GM18498 (cell line): ENCODE measurements around the gene SLIT2.

Experiments
- ATAC-seq: cut with Tn5 transposase; IDR thresholded peaks from one replicate; pipeline ENCODE4 v1.9.1; 2021; ENCODE audit warnings: mild to moderate bottlenecking, moderate library complexity; ENCODE audit not compliant: unreplicated experiment

The SLIT2 gene

DNA sequence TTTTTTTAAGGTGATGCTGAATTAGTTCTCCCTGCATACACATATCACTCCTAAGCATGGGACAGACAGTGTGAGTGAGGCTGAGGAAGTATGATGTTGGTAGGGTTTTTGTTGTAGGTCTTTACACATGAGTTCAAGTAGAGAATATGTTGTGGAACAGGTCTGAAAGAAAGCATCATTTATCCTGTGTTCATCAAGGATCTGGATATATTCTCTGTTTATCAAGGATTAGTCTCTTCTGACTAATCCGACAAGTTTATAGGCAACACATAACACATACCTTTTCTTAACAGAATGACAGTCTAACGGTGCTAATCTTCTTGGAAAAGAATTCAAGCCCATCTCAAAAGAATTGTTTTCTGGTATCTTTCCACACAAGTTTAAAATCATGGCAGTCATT lies 10.5 kb downstream of the SLIT2 start:
- ATAC-seq: no peak

DNA sequence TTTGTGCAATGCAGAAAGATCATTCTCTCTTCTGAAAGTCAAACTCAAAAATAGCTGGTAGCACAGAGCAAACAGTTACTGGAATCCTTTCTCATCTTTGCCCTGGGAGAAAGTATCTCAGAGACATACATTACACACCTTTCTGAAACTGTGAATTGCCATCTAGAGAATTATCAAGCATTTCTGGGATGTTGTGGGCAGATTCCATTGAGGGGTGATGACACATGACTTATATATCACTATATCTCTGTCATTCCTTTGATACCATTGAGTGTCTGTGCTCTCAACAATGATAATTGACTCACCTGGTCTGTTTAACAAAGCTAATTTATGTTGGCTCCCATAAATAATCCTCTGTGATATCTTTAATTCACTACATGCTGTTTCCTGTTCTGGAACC lies 13.0 kb downstream of the SLIT2 start:
- ATAC-seq: no peak

DNA sequence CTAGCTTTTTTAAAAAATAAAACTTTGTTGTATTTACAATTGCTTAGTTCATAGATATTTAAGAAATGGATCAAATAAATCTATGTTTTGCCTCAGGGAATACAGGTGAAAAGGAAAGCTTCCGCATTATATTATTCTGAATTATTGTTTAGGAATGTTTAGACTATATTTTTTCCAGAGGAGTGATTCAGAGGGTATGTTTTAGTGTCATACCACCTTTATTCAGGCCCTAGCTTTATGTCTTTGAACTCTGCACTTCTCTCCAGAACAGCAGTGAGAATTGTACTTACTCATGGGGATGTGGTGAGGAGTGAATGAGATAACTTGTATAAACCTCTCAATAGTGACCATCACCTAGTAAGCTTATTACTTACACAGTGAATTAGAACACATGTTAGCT lies 14.0 kb downstream of the SLIT2 start:
- ATAC-seq: no peak

DNA sequence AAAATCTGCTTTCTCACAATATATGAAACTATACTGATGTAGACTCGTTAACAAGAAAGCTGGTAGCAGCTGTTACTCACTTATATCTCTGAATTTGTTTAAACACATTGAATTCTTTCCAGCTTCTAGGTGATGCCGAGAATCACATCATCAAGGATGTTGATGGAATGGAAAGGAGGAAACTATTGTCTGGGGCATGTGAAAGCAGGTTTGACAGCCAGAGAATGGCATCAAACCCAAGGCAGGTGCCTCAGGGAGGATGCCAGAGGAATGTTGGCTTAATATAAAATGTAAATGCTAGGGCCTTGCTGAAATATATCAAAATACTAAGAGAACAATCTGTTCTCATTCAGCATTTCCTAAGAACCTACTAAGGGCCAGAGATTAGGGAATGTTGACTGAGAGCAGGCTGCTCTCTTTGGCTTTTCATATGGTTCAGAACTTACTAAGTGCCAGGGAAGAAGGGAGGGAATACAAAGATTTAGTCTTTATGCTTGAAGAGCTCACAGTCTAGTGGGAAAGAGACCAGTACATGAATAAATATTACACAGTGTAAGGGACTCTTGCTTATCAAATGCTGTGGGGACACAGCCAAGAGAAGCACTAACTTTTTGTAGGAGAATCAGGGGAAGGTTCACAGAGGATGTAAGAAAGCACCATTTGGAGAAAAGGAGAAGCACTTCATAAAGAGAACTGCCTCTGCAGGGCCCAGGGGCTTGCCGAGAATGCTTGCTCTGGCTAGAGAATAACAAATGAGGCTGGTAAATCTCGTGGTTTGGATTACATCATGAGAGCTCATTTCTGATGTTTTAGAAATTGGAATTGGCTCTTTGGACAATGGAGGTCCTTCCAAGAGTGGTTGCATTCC lies 14.7 kb downstream of the SLIT2 start:
- no peak for ATAC-seq

DNA sequence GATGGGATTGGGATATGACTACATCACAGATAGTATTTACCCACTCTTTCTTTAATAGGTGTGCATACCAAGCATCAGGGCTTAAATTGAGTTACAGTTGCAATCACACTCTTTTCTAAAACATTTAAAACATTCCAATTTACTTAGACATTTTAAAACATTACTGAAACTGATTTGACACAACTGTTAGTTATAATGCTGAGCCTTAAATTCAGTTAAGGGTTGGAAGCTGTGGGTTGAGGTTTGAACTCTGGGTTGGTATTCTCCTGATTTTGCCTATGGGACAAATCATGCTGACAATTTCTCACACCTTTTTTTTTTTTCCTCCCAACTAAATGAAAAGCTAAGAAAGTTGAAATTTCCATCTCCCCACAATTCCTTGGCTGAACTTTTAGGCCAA lies 16.3 kb downstream of the SLIT2 start:
- ATAC-seq: no peak

DNA sequence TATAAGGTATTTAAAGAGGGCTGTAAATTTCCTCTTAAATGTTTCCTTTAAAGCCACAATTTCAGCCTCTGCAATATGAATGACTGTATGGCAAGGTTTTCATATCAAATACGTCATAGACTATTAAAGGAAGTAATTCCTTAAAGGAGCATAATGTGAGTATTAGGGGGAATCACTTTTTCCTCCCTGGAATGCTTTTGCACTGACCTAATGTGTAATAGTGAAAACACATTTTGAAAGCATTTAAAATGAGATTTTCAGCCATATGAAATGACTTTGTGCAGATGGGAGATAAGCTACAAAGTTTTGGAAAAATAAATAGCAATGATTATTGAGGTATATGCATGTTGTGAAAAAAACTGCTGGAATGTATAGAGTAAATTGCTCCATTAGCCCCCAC lies 17.6 kb downstream of the SLIT2 start:
- ATAC-seq: no peak

DNA sequence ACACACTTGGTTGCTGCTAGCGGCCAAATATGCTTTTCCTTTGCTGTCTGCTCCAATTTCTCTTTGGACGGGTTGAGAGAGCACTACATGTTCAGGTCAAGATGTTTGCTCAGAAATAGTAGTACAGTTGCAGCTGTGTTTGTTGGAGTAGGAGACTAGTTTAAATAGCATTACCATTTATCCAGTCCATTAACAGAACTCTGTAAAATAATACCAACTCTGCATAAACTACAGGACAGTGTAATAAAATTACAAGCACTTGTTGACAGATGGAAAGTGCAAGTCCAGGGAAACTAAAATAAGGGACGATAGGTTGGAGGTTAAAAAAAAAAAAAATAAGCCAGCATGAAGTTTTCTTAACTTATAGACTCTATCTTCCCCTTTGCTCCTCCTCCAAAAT lies 20.2 kb downstream of the SLIT2 start:
- no peak for ATAC-seq

DNA sequence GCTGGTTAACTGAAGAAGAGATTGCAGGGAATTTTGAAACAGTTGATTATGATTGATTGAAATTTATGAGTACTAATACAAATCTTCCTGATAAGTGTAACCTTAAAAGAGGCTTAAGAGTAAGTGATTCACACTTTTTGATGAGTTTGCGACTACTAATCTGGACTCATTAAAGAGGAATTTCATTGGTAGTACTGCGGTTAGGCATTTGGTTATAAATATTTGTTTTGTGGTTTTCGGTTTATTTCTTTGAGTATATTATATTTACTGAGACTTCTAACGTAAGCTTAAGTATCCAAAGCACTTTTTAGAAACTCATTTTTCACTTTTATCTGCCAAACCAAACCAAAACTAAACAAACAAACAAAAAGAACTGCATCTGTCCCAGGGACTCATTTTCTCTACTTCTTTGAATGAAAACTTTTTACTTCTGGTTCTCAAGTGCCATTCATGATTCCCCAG lies 20.7 kb downstream of the SLIT2 start:
- ATAC-seq: no peak

DNA sequence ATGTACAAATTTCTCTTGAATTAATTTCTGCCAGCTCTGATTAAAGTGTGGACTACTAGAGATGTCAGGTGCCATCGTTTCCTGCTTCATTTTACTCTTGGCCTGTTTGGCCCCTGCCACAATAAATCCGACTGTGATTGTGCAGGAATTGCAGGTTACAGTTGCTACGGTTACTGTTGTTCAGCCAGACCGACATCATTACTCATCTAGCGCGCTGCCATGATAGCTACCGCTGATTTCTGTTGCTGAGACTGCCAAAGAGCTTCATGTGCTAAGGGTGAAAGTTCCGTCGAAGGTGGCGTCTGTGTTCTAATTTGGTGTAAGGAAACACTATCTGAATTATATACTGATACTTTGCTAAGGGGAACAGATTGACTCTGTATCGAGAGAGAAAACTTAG lies 22.1 kb downstream of the SLIT2 start:
- ATAC-seq: no peak

DNA sequence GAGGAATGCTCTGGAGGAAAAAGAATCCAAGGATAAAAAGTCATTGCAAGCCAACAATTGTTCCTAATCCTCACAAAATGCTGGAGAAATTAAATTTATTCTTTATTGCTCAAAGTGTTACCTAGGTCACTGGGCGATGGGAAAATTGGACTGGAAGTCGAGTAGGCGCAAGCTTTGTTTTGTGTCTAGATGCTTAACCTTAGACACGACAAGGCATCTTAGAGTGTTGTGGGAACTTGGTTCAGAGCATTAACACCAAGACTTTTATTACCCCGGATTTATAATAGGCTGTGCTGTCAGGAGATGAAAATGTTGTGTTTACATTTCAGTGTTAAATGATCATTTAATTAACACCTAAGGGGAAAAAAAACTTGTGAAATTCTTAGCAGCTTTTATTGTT lies 25.1 kb downstream of the SLIT2 start:
- no peak for ATAC-seq

DNA sequence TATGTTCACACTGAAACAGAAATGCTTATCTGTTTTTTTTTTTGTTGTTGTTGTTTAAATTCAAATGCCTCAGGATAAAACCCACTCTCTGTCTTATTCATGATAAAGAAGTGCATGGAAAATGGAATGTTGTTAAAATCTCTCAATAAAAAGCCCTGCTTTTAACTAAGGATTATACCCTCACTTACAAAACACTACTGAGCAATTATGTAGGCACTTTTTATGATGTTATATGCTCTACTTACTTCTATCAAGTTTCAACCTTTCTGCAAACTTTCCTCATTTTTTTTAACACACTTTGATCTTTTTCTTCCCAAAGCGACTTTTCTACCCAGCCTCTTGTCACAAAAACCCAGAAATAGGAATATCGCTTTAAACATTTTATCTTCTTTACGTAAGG lies 26.5 kb downstream of the SLIT2 start:
- no peak for ATAC-seq

DNA sequence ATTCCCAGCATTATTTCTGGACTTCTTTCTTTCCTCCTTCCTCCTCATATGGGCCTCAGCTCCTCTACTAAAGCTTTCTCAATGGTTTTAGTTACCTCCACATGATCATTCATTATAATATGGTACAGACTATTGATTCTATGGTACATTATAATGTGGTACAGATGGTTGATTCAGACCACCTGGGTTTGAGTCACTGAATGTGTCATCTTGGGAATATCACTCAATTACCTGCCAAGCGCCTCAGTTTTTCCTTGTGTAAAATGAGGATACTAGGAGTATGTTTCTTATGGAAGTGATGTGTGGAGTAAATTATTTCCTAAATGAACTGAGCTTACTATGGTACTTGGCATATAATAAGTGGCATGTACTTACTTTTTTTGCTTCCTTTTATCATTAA lies 27.7 kb downstream of the SLIT2 start:
- ATAC-seq: no peak

DNA sequence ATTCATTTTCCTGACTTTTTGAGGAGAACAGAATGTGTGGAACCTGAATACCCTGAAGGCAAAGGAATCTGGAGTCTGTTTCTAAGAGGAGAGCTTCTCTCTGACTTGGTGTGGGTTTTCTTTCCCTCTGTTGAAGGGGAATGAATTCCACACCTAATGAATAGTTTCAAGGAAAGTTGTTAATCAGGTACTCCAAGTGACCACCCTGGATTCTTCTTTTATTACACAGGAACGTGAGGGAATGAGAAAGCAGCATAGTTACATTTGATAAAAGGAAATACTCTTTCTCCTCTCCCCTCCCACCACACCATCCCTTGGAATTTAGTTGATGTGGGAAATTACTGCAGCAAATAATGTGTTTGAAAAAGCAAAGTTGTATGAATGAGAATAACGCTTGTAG lies 29.7 kb downstream of the SLIT2 start:
- ATAC-seq: no peak

DNA sequence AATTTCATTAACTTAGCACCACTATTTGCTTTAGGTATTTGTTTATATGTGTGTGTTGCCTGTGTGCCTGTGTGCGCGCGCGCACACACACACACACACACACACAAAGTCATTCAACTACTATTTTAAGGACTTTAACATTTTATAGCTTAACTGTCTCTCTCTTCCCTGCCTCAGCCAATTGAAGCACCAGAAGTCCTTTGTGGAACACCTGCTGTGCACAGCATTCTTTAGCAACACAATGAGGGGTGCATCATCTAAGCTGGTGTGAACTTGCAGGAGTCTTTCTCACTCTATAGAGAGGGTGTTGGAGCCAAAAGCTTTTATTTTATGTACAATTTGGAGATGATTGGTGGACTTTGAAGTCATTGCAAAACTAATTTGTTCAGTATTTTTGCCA lies 31.3 kb downstream of the SLIT2 start:
- ATAC-seq: no peak

DNA sequence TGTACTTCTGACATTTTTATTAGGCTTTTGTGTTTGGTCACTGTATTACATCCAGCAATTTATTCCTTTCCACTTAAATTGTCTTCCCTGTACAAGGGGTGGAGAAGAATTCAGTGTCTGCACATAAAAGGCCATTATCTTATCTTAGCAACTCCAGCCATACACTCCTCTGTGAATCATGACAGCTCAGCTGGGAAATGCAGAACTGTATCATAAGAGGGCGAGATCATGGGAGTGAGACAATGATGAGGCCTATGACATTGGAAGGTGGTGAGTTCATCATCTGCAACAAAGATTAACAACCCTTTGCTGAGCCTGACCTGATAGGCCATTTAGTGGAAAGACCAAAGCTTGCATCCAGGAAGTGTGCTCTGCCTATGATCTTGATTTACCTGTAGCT lies 33.3 kb downstream of the SLIT2 start:
- ATAC-seq: no peak

DNA sequence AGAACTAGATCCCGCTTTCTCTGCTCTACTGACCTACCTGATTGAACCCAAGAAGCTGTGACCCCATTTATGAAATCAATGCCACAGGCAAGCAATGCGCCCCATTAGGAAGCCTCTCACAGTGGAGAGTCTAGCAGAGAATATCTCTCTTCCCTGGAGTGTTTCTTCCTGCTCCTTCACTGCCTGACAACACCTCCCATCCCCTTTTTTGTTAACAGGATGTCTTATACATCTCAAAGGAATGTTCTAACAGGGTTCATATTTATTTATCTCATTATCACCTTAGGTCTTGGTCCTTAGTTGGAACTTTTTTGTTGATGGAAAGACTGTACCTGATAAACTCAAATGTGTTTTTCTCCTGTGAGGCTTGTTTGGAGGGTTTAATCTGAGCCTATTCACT lies 35.5 kb downstream of the SLIT2 start:
- no peak for ATAC-seq

DNA sequence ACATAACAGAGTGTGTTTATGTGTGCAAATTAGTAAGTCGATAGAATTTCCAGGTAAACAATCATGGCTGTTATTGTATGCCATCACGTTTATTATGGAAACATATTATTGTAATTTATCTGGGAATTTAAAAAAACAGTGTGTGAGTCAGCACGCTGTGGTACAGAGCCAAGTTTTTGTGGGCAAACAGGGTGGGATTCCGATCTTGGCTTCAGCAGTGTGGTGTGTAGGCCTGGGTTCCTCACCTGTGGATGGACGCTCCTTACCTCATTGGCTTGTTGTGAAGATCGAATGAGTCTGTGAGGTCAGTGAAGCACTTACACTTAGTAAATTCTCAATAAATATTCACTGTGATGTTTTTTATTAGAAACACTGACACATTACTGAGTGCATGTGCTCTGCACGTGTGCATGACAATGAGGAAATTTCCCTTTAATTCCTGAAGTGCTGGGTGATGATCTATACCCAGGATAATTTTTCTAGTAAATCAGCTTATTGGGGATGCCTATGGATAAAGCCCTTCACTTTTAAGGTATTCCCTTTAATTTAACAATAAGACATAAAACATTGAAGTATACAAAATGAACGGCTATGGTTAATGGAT lies 36.4 kb downstream of the SLIT2 start:
- ATAC-seq: no peak

DNA sequence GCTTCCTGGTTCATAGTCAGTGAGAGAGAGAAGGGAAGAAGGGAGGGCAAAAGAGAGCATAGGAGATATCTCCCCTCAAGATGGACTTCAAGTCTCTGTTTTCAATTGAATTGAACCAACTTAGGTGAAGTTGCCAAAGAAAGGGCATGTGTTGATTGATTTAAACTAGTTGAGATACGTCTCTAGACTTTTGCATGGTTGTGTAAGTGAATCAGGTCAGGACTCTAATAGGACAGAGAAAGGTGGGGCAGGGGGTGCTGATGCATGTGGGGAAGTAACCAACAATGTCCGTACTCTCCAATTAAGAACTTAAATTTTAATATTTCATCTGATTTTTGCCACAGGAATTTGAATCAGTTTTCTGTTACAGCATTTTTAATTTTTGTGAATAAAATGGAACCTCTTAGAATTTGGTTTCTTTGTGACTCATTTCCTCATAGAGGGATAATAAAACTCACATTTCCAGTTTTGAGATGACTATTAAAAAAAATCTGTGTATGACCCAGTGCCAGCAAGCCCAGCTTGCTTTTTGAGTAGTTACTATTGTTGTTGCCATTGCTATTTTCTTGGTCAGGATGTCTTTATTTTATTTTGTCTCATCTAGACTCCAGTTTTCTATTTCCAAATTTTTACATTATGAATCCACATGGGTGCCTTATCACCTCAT lies 37.3 kb downstream of the SLIT2 start:
- ATAC-seq: no peak

DNA sequence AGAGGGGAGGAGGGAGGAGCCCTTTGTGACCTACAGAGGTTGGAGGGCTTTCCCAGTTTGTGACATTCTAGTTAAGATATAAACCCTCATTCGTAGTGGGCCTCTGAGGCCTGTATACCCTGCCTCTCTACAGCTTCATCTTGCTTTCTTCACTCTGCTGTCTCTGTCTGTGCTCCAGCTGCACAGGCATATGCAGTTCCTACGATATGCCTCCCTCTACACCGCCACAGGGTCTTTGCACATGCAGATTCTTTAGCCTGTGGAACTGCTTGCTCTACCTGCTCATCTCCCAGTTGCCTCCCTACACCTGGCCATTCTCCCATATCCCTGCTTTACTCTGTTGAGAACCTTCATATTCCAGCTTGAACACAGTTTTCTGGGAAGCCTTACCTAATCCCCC lies 38.1 kb downstream of the SLIT2 start:
- no peak for ATAC-seq

DNA sequence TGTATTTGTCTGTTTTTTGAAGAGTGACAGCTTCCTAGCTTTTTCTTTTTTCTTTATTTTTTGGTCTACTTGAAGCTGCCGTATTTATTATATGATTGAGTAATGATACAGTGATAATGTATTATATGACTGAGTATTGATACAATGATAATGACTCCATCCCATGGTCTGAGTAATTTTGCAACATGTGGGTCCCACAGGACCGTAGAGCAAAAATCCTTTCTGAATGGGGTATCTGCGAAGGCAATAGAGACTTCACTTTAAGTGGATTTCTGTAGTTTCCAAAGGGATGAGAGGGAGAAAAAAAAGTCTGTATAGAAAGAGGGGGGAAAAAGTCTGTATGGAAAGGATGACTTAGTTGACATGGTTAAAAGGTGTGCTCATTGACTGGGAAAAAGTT lies 41.0 kb downstream of the SLIT2 start:
- no peak for ATAC-seq

DNA sequence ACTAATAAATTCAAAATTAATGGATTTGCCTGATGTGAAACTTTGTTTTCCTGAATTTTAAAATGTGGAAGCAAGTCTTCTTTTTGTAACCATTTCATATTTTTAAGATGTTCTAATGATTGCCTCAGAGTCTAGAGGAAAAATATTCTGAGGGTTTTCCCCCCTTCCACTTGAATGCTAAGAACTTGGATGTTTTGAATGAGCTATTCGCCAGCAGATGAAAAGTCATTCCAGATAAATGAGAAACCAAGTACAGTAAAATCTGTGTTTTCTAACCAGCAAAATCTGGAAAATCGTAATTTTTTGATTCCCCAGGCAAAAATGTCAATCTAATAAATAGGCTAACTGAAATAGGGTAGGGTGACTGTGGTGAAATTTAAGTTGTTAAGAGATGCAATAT lies 45.6 kb downstream of the SLIT2 start:
- ATAC-seq: no peak

DNA sequence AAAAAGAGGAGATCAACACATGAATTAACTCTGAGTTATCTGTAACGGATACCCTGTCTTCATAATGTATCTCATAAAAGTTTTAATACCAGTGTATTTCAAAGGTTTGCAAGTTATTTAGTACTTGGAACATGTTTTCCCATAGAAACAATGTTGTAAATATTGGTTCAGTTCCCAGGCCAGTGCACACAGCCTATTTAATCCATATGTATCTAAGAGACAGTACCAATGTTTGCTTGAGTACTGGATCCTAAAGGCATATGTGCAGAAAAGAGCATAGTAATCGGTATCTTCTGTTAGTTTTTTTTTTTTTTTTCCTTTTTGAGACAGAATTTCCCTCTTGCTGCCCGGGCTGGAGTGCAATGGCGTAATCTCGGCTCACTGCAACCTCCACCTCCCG lies 46.1 kb downstream of the SLIT2 start:
- no peak for ATAC-seq
